ENCODE results near the gene RPS27L.

RPS27L gene

GRCh38 chr15:63157118-63157843, at the start of gene RPS27L:
Gene RPS27L, minus strand, starts transcription at chr15:63157477. Its CDS starts 72 bp downstream, at chr15:63157405.
- H3K9ac ChIP-seq = peak within 1 kb of the TSS; percentile 92
- H4K20me1 ChIP-seq = peaks cover 9% of the 10 kb centered on the region; the same call in 1 of the 2 replicates
- TF ChIP-seq Cebpa-rat (IDR thresholded peaks at IDR 0.05) = no peak
- H3K4me2 ChIP-seq = peak within 1 kb of the TSS; percentile 89
- H3K27me3 ChIP-seq = no peaks in the 10 kb centered on the region
- no peaks in the 10 kb centered on the region for H3K9me3 ChIP-seq
- H3K4me1 ChIP-seq = peaks cover 36% of the 10 kb centered on the region
- H3K4me3 ChIP-seq = peak within 1 kb of the TSS; percentile 95
- peak within 1 kb of the TSS; percentile 93 for H3K27ac ChIP-seq
- peaks cover 22% of the 10 kb centered on the region for H3K36me3 ChIP-seq

- H3K4me3 ChIP-seq = no peak overlapping the region
- H3K4me1 ChIP-seq = peaks cover 79% of the 10 kb centered on the region
- H3K36me3 ChIP-seq = peaks cover 29% of the 10 kb centered on the region; the same call in 1 of the 2 replicates
- peaks cover 82% of the 10 kb centered on the region for H4K20me1 ChIP-seq
- no peak overlapping the region for H3K9ac ChIP-seq
- no peak overlapping the region for H3K27ac ChIP-seq
- no peaks in the 10 kb centered on the region for H3K9me3 ChIP-seq
- H3K4me2 ChIP-seq = no peak overlapping the region
- no peaks in the 10 kb centered on the region for H3K27me3 ChIP-seq
- no peak for TF ChIP-seq Cebpa-rat (IDR thresholded peaks at IDR 0.05)
These were observed 48.8 kb upstream of the RPS27L start for GRCh38 chr15:63206079-63206478.

DNA sequence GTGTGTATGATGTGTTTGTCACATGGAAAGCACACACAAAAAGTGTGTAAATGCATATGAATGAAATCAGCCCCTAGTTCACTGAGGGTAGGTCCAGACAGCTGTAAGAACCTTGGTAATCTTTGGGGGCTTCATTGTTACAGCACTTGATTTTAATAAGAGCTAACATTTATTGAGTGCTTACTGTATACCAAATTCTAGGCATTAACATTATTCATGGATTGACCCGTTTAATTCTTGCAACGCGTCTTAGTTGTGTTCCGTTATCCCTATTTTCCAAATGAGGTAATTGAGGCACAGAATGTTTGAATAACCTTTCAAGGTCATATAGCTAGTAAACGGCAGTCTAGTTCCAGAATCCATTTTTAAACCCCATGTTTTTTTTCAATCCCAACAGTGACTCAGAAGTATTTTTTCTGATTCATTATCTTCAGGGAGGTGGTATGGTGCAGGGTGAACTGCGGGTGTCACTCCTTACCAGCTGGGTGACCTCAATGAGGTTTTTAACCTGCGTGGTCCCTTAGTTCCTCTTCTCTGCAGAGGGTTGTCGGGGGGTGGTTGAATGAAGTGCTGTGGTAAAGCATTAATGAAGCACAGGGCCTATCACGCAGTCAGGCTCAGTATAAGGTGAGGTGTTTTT, 46.3 kb upstream of the RPS27L start:
- TF ChIP-seq Cebpa-rat (IDR thresholded peaks at IDR 0.05) = no peak
- Histone ChIP-seq H3K4me3 (no peak overlapping the region), H4K20me1 (peaks cover 72% of the 10 kb centered on the region), H3K36me3 (peaks cover 34% of the 10 kb centered on the region; the same call in 1 of the 2 replicates), H3K27ac (no peak overlapping the region), H3K9ac (no peak overlapping the region), H3K9me3 (no peaks in the 10 kb centered on the region), H3K27me3 (no peaks in the 10 kb centered on the region), H3K4me1 (peaks cover 58% of the 10 kb centered on the region), H3K4me2 (peak overlapping the region; percentile 27)

GRCh38 chr15:63202861-63203260, 45.6 kb upstream of the RPS27L start:
- TF ChIP-seq Cebpa-rat (IDR thresholded peaks at IDR 0.05) = no peak
- no peak overlapping the region for H3K4me3 ChIP-seq
- no peaks in the 10 kb centered on the region for H3K27me3 ChIP-seq
- no peak overlapping the region for H3K27ac ChIP-seq
- H3K36me3 ChIP-seq = peaks cover 39% of the 10 kb centered on the region
- peaks cover 71% of the 10 kb centered on the region for H4K20me1 ChIP-seq
- no peaks in the 10 kb centered on the region for H3K9me3 ChIP-seq
- no peak overlapping the region for H3K9ac ChIP-seq
- H3K4me2 ChIP-seq = peak overlapping the region; percentile 9
- peaks cover 51% of the 10 kb centered on the region for H3K4me1 ChIP-seq

- H3K9ac ChIP-seq = no peak overlapping the region
- H3K9me3 ChIP-seq = no peaks in the 10 kb centered on the region
- peaks cover 29% of the 10 kb centered on the region for H3K36me3 ChIP-seq
- peaks cover 56% of the 10 kb centered on the region for H4K20me1 ChIP-seq
- no peak for TF ChIP-seq Cebpa-rat (IDR thresholded peaks at IDR 0.05)
- peaks cover 48% of the 10 kb centered on the region for H3K4me1 ChIP-seq
- no peak overlapping the region for H3K4me3 ChIP-seq
- no peak overlapping the region for H3K4me2 ChIP-seq
- H3K27me3 ChIP-seq = no peaks in the 10 kb centered on the region
- H3K27ac ChIP-seq = no peak overlapping the region
These were observed 43.4 kb upstream of the RPS27L start for GRCh38 chr15:63200464-63201249.

DNA sequence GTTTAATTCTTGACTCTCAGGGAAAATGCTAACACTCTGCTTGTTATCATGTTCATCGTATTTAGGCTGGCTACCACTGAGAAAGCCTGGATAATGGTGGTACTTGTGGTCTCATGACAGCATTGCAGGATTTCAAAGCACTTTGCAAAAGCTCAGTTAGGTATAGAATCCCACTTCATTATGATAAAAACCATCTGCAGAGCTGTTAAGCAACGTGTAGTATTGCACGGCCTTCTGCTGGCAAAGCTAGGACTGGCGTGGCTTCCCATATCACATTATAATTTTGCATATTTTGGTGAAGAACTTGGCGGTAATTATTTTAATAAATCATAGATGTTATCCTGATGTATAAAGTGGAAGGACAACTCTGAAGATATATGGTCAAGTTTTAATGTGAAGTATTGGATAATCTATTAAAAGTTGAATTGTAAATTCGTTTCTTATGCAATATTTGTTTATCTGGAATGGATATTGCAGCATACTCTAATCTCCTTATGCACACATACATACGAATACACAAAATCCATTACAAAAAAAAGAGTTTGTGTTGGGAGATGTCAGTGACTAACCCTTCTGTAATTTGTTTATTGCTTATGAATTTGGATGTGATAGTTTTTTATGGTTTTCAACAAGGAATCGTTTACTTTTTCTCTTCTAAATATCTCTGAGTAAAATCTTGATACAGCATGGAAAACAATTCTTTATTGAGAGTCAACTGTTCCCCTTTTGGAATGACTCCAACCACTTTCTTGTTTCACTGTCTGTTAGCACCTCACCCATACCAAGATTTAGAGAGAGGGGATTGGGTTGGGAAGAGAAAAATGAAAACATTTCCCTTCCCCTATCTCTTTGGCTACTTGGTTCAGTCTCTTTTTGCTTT, 41.3 kb upstream of the RPS27L start:
- Histone ChIP-seq H3K4me2 (no peak overlapping the region), H3K4me1 (peaks cover 61% of the 10 kb centered on the region), H4K20me1 (peaks cover 37% of the 10 kb centered on the region)

GRCh38 chr15:63197626-63198025, 40.3 kb upstream of the RPS27L start:
- H3K4me3 ChIP-seq = no peak overlapping the region

More for the DNA sequence above, 41.3 kb upstream of the RPS27L start:
- Histone ChIP-seq H3K9me3 (no peaks in the 10 kb centered on the region), H3K4me3 (no peak overlapping the region), H3K27ac (no peak overlapping the region), H3K27me3 (no peaks in the 10 kb centered on the region), H3K9ac (no peak overlapping the region), H3K36me3 (peaks cover 29% of the 10 kb centered on the region)
- TF ChIP-seq Cebpa-rat (IDR thresholded peaks at IDR 0.05) = no peak

DNA sequence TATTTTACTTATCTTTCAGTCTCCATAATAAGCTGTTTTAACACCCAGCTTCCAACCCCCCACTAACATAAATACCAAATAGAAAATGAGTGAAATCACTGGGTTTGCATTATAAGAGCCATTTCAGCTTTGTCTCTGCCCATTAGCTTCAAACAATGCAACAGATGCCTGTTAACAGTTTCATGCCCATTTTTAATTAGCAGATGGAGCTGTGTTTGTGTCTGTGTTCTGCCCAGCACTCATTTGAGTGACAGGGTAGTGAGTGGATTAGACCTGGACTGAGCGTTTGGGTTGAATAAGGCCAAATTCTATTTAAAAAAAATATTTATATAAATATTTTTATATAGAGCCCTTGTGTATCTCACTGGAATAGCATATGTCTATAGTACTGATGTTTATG, 39.6 kb upstream of the RPS27L start:
- no peaks in the 10 kb centered on the region for H3K9me3 ChIP-seq
- H4K20me1 ChIP-seq = peaks cover 25% of the 10 kb centered on the region
- no peaks in the 10 kb centered on the region for H3K27me3 ChIP-seq
- no peak overlapping the region for H3K9ac ChIP-seq
- no peak overlapping the region; the same call in 1 of the 2 replicates for H3K4me2 ChIP-seq
- no peak for TF ChIP-seq Cebpa-rat (IDR thresholded peaks at IDR 0.05)
- peaks cover 61% of the 10 kb centered on the region for H3K4me1 ChIP-seq
- peaks cover 29% of the 10 kb centered on the region for H3K36me3 ChIP-seq
- no peak overlapping the region for H3K4me3 ChIP-seq
- H3K27ac ChIP-seq = no peak overlapping the region

More at GRCh38 chr15:63197626-63198025, 40.3 kb upstream of the RPS27L start:
- Histone ChIP-seq H3K9ac (no peak overlapping the region), H3K27me3 (no peaks in the 10 kb centered on the region), H3K36me3 (peaks cover 29% of the 10 kb centered on the region), H3K27ac (no peak overlapping the region), H3K4me1 (peaks cover 61% of the 10 kb centered on the region), H3K4me2 (no peak overlapping the region), H4K20me1 (peaks cover 27% of the 10 kb centered on the region), H3K9me3 (no peaks in the 10 kb centered on the region)
- TF ChIP-seq Cebpa-rat (IDR thresholded peaks at IDR 0.05) = no peak

GRCh38 chr15:63195569-63196015, 38.3 kb upstream of the RPS27L start:
- Histone ChIP-seq H3K4me3 (no peak overlapping the region), H3K4me1 (peaks cover 64% of the 10 kb centered on the region), H3K4me2 (peak overlapping the region; percentile 98), H3K9me3 (no peaks in the 10 kb centered on the region), H3K36me3 (peaks cover 16% of the 10 kb centered on the region), H3K9ac (no peak overlapping the region), H3K27ac (peak overlapping the region; percentile 31), H3K27me3 (no peaks in the 10 kb centered on the region), H4K20me1 (peaks cover 21% of the 10 kb centered on the region)
- TF ChIP-seq Cebpa-rat (IDR thresholded peaks at IDR 0.05) = no peak

All from BLaER1 (cell line).